DND-41 (cell line): ENCODE results near the gene SHC2.
"Not testable (repeated sequence)": the region's sequence is repeated elsewhere in the genome, so short reads cannot be mapped to it uniquely, and the experiment has no call there.

ENCODE experiments used
- ATAC-seq: fragments of 200-7000 bp; cut with Tn5 transposase; 3 replicates; pipeline ENCODE4 v1.9.1; 2021; ENCODE audit warnings: low read depth; ENCODE audit not compliant: insufficient read depth
- DNase-seq: peaks from one replicate; pipeline ENCODE4 v3.0.0-alpha.2; 2020
- H2AFZ ChIP-seq: 2 replicates; pipeline ENCODE4 v1.6.0; 2012; ENCODE audit warnings: low read depth, low read length
- H3K27ac ChIP-seq: 2 replicates; pipeline ENCODE4 v1.5.1; 2012; ENCODE audit warnings: low read length, inconsistent platforms
- H3K27me3 ChIP-seq: fragments of 200-600 bp; sonication (generic); 2 replicates; pipeline ENCODE4 v1.6.0; 2012; ENCODE audit warnings: low read length, mild to moderate bottlenecking, inconsistent platforms; ENCODE audit not compliant: insufficient read depth, poor library complexity
- H3K36me3 ChIP-seq: 2 replicates; pipeline ENCODE4 v1.5.1; 2012; ENCODE audit warnings: low read length, inconsistent platforms; ENCODE audit not compliant: insufficient read depth
- H3K4me1 ChIP-seq: 2 replicates; pipeline ENCODE4 v1.5.1; 2012; ENCODE audit warnings: mild to moderate bottlenecking, low read length; ENCODE audit not compliant: insufficient read depth
- H3K4me2 ChIP-seq: 2 replicates; pipeline ENCODE4 v1.6.0; 2012; ENCODE audit warnings: mild to moderate bottlenecking, moderate library complexity, low read length, inconsistent platforms; ENCODE audit not compliant: insufficient read depth
- H3K4me3 ChIP-seq, 2 experiments: fragments of 200-600 bp in 1 of 2; shearing (Covaris generic) in 1 of 2; 2 replicates each; pipeline ENCODE4 v1.5.1; 2012 to 2016; ENCODE audit warnings: inconsistent platforms in 2 of 2, low read length in 2 of 2, mild to moderate bottlenecking in 2 of 2, low read depth in 1 of 2, moderate library complexity in 1 of 2
- H3K79me2 ChIP-seq: 2 replicates; pipeline ENCODE4 v1.6.0; 2012; ENCODE audit warnings: low read length, inconsistent platforms; ENCODE audit not compliant: insufficient read depth
- H3K9ac ChIP-seq: 2 replicates; pipeline ENCODE4 v1.6.0; 2012; ENCODE audit warnings: low read depth, mild to moderate bottlenecking, inconsistent platforms, low read length, moderate library complexity
- H3K9me3 ChIP-seq: 2 replicates; pipeline ENCODE4 v1.5.1; 2012; ENCODE audit warnings: low read length, moderate library complexity, mild to moderate bottlenecking, inconsistent platforms; ENCODE audit not compliant: insufficient read depth, severe bottlenecking
- H4K20me1 ChIP-seq: 2 replicates; pipeline ENCODE4 v1.6.0; 2012; ENCODE audit warnings: low read length; ENCODE audit not compliant: insufficient read depth
- EZH2 ChIP-seq: IDR thresholded peaks from 3 replicates; pipeline ENCODE4 v1.6.1; 2012; ENCODE audit warnings: borderline replicate concordance, low read depth, mild to moderate bottlenecking, moderate library complexity, low read length, inconsistent platforms; ENCODE audit not compliant: severe bottlenecking
- TF ChIP-seq, protein P1 (sequence below): IDR thresholded peaks from 2 replicates; pipeline ENCODE4 v1.5.1; 2012; ENCODE audit warnings: borderline replicate concordance, low read length, moderate library complexity, mild to moderate bottlenecking; ENCODE audit not compliant: poor library complexity, severe bottlenecking; ENCODE audit errors: extremely low read depth

SHC2 gene

GRCh38 chr19:428149-428548, 32.7 kb downstream of the SHC2 start:
- Histone ChIP-seq H3K79me2 (no peaks in the 10 kb centered on the region), H3K9ac (no peak overlapping the region), H3K36me3 (no peaks in the 10 kb centered on the region), H3K4me1 (no peaks in the 10 kb centered on the region), H3K27me3 (no peaks in the 10 kb centered on the region), H3K27ac (no peak overlapping the region), H4K20me1 (no peaks in the 10 kb centered on the region), H3K9me3 (no peaks in the 10 kb centered on the region), H2AFZ (no peak overlapping the region), H3K4me2 (no peak overlapping the region), H3K4me3 (no peak overlapping the region)
- DNase-seq = no peak
- ATAC-seq = no peak
- TF ChIP-seq EZH2 = no peak
- TF ChIP-seq, protein P1, sequence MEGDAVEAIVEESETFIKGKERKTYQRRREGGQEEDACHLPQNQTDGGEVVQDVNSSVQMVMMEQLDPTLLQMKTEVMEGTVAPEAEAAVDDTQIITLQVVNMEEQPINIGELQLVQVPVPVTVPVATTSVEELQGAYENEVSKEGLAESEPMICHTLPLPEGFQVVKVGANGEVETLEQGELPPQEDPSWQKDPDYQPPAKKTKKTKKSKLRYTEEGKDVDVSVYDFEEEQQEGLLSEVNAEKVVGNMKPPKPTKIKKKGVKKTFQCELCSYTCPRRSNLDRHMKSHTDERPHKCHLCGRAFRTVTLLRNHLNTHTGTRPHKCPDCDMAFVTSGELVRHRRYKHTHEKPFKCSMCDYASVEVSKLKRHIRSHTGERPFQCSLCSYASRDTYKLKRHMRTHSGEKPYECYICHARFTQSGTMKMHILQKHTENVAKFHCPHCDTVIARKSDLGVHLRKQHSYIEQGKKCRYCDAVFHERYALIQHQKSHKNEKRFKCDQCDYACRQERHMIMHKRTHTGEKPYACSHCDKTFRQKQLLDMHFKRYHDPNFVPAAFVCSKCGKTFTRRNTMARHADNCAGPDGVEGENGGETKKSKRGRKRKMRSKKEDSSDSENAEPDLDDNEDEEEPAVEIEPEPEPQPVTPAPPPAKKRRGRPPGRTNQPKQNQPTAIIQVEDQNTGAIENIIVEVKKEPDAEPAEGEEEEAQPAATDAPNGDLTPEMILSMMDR = no peak

DNA sequence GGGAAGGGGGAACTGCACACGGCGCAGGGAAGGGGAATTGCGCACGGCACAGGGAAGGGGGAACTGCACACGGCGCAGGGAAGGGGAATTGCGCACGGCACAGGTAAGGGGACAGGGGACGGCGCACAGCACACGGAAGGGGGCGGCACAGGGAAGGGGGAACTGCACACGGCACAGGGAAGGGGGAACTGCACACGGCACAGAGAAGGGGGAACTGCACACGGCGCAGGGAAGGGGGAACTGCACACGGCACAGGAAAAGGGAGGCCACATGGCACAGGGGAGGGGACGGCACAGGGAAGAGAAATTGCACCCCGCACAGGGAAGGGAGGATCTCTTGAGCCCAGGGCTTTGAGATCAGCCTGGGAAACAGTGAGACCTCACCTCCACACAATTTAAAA, 33.2 kb downstream of the SHC2 start:
- not testable (repeated sequence) for H3K9me3 ChIP-seq, H4K20me1 ChIP-seq, H3K4me3 ChIP-seq, H3K27me3 ChIP-seq, ATAC-seq, H3K36me3 ChIP-seq, H3K79me2 ChIP-seq, H3K9ac ChIP-seq, H3K27ac ChIP-seq, H3K4me1 ChIP-seq, DNase-seq, H3K4me2 ChIP-seq, H2AFZ ChIP-seq

DNA sequence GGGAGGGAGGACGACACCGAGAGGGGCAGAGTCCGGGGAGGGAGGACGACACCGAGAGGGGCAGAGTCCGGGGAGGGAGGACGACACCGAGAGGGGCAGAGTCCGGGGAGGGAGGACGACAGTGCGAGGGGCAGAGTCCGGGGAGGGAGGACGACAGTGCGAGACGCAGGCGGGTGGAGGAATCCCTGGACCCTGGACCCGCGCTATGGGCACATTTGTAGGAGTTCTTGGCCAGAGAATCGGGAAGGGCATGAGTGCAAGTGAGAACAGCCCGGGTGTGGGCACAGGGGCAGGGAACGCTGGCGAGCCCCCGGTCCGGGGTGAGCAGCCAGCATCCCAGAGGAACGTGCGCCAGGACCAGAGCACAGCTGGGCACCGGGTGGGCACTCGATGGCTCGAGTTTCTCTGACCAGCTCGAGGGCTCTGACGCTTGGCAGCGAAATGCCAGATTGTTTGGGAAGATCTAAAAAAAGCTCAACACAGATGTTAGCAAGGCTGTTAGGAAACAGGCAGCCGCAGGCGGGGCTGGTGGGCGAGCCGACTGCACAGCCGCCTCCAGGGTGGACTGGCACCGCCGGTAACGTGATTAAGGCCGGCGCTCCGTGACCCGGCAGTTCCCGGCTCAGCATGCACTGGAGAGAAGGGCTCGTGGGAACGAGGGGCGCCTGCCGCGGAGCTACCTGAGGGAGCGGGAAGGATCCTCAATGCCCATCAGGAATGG, 33.9 kb downstream of the SHC2 start:
- ATAC-seq (no peak), DNase-seq (no peak)
- Histone ChIP-seq H3K36me3 (no peaks in the 10 kb centered on the region), H3K4me1 (no peaks in the 10 kb centered on the region), H4K20me1 (no peaks in the 10 kb centered on the region), H3K27ac (no peak overlapping the region), H3K4me2 (no peak overlapping the region), H3K27me3 (no peaks in the 10 kb centered on the region), H3K9ac (no peak overlapping the region), H3K9me3 (no peaks in the 10 kb centered on the region), H3K79me2 (no peaks in the 10 kb centered on the region), H3K4me3 (no peak overlapping the region), H2AFZ (no peak overlapping the region)
- TF ChIP-seq EZH2 = no peak

- Histone ChIP-seq H3K4me1 (no peaks in the 10 kb centered on the region), H3K79me2 (no peaks in the 10 kb centered on the region), H3K27me3 (no peaks in the 10 kb centered on the region), H2AFZ (no peak overlapping the region), H3K4me3 (no peak overlapping the region), H3K27ac (no peak overlapping the region), H3K36me3 (no peaks in the 10 kb centered on the region), H3K4me2 (no peak overlapping the region), H3K9me3 (no peaks in the 10 kb centered on the region), H4K20me1 (no peaks in the 10 kb centered on the region), H3K9ac (no peak overlapping the region)
- no peak for TF ChIP-seq EZH2
- TF ChIP-seq, protein P1 = no peak
- no peak for DNase-seq
- no peak for ATAC-seq
These were observed 35.8 kb downstream of the SHC2 start for GRCh38 chr19:425056-425455.
